GDM1 (cell line): Measurements from ENCODE around the gene NCAPD3.
A peak's percentile ranks its signal among the peaks of the same experiment; 100 is the strongest.

Source experiments
- DNase-seq: peaks from one replicate; lab custom pipeline; 2025; lab: John Stamatoyannopoulos, UW

The NCAPD3 gene

DNA sequence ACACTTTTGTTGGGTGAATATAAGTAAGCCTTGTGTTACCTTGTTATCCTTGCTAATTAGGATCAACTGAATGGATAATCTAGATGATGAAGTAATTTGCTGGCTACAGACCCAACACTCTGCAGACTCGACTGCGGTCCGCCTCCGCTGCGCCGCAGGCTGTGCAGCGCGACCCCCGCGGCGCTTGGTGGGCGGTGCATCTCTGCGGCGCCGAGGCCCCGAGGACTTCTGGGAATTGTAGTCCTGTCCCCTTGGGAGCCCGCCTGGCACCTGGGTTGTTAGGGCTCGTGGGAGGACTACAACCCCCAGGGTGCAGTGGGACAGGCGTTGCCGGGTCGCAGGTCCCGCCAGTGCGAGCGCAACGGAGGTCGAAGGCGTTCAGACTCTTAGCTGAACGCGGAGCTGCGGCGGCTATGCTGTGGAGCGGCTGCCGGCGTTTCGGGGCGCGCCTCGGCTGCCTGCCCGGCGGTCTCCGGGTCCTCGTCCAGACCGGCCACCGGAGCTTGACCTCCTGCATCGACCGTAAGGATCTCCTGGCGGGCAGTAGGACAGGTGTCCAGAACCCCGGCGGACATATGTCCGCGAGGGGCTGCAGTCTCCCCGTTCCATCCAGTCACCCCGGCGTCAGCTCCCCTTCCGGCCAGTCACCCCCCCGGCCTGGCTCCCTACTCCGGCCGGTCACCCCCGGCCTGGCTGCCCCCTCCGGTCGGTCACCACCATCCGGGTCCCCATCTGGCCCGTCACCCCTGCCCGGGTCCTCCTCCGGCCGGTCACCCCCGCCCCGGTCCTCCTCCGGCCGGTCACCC lies 29.6 kb upstream of the NCAPD3 start, which contains the start of the genes ACAD8 and THYN1:
Gene ACAD8 (plus strand): TSS at position 381 of the 806 bp plus-strand sequence. CDS start 33 bp downstream, at position 414.
Gene THYN1 (minus strand): TSS at position 165 of the 806 bp plus-strand sequence. CDS start 470 bp downstream, outside the sequence.
- DNase-seq = peak; percentile 96

DNA sequence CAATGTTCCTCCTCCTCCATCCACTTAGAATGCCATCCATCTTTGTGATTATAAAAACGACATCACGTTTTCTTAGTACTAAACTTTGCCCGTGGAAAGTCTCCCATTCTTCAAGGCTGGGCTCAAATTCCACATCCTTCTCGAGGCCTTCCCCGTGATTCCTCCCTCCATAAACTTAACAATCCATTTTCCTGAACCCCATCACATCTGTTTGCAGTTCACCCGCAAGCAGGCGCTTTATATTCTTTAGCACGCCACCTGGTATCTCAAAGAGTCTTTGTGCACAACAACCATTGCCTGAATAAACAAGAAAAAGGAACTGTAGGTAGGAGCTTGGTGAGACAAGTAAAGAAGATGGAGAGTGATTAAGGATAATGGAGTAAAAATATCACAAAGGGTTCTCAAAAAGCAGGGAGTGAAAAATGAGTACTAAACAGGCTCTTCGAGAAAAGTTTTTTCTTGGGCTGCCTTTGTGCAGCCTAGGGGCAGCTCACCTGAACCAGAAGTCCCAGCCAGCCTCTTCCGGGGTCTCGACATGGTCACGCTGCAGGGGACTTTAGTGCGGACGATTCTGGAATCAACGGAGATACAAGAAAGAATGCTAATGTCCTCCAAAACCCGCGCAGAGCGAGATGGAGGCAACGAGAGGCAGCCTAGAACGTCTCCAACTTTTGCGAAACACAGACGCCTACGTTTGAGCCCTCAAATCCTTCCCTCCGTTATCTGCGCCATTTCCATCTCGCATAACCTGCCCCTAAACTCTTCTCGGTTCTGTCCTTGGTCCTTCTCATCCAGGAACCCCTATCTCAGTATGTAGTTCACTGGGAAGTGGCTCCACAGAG lies 28.8 kb upstream of the NCAPD3 start:
- no peak for DNase-seq

DNA sequence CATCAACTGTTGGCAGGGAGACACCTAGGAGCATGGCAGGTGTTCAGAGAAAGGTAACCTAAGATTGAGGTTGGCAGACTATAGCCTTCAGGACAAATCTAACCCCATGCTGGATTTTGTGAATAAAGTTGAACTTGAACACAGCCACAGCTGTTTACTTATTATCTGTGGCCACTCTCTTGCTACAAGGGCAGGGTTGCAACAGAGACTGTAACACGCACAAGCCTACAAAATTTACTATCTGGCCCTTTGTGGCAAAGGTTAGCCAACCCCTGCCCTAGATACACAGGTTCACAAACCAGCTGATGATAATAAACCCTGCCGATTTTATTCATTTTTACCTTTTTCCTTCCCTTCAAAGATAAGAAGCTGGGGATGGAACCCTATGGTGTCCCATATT lies 26.9 kb upstream of the NCAPD3 start:
- no peak for DNase-seq

DNA sequence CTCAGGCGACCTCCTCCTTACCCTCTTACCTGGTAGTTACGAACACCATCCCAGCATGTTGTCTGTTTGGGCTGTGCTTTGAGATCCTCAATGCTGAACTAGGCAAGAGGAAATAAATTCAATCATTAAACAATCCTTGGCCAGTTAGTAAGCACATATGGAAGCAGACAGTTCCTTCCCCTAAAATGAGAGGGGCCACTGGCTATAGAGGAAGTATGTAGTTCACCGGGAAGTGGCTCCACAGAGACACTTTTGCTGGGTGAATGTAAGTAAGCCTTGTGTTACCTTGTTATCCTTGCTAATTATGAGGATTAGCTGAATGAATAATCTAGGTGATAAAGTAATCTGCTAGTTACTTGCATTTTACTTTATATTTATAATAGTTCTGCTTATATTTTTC lies 26.5 kb upstream of the NCAPD3 start:
- DNase-seq = peak; percentile 8

GRCh38 chr11:134248910-134249480 lies 25.2 kb upstream of the NCAPD3 start:
- DNase-seq = no peak

DNA sequence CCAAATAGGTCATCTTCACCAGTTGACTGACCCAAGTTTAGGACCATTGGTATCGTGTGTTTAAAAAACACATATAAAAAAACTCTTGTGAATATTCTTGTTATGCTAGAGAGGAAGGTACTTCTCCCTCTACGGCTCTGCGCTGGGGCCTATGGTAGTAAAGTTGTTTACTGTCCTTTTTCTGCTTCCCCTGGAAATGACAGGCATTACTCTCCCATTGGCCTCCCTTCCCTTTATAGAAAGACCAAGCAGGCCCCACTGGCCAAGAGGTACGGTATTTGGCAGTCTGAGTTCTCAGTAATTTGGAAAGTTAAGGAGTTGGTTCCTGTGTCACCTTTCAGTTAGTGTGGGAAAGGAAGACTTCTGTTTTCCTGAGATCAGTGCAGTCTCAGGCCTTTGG lies 22.9 kb upstream of the NCAPD3 start:
- DNase-seq = no peak

DNA sequence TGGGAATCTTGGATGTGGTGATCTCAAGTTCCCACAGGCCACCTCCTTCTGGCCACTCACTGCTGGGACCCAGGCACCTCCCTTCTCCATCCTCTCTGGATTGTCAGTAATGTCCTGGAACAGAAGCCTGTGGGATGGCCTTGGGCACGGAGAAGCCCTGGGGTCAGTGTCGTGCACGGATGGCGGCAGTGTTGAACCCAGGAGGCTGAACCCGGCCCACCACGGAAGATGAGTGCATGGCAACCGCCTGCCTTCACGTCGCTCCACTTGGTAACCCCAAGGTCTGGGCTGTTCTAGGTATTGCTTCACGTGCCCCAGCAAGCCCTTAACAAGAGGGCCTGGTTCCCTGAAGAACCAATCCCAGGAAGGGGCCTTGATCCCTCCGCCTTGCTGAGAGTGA lies 22.3 kb upstream of the NCAPD3 start:
- DNase-seq = no peak

- no peak for DNase-seq
Observed at GRCh38 chr11:134245434-134245833, 21.7 kb upstream of the NCAPD3 start.

DNA sequence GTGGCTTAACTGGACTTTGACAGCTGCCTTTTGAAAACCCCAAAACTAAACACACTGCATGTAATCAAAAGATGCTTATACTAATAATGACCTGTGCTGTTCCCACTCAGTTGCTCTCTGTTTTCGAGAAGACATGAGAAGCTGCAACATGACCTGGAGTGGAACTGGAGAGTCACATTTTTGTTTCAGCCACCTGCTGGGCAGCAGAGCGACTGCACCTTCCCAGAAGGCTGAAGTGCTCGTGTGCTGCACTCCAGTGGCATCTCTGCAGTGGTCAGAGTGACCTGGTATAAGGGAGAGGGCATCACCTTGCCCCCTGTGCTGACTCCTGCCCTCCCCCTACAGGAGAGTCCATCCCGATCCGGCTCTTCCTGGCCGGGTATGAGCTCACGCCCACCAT lies 20.8 kb upstream of the NCAPD3 start:
- no peak for DNase-seq

- DNase-seq = no peak
Observed at GRCh38 chr11:134243913-134244312, 20.1 kb upstream of the NCAPD3 start.

- no peak for DNase-seq
Observed at GRCh38 chr11:134242376-134242775, 18.6 kb upstream of the NCAPD3 start.

DNA sequence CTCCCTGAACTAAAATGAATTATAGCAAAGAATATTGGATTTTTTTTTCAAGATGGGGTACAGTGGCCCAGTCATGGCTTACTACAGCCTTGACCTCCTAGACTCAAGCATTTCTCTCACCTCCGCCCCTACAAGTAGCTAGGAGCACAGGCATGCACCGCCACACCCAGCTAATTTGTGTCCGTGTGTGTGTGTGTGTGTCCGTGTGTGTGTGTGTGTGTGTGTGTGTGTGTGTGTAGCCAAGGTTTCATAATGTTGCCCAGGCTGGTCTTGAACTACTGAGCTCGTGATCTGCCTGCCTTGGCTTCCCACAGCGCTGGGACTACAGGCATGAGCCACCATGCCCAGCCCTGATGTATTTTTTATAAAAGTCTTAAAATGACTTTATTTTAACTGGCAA lies 16.8 kb upstream of the NCAPD3 start:
- no peak for DNase-seq

DNA sequence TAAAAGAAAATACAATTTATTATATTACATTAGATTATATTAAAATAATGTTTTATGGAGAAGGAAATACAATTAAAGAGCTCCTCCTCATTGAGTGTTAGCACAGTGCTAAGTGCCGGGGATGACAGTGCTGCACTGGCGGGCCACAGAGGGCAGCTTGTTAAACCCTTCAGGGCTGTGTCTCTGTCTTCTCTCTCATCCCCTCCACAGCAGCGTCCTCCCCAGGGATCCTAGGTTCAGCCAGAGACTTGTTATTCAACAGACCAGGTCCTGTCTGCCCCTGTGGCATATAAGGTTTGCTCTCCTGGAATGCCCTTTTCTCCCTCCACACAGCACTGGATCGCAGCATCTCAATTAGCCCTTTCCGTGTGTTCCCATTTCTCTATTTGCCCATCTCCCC lies 15.2 kb upstream of the NCAPD3 start:
- no peak for DNase-seq

DNA sequence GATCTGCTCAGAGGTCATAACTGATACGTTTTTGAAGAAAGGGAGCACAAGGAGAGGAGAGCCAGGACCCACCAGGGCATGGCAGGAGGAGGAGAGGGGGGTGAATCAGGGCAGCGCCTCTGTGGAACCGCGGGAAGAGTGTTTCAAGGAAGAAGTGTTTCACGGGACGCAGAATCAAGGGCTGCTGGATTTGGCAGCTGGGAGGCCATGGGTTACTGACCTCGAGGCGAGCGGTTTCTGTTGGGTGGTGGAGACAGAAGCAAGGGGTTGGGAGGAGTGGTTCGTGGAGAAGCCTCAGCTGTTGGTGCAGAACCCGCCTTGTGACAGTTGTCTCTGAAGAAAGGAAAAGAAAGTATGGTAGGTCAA lies 13.8 kb upstream of the NCAPD3 start:
- no peak for DNase-seq

GRCh38 chr11:134236834-134237556 lies 13.2 kb upstream of the NCAPD3 start:
- DNase-seq = no peak

GRCh38 chr11:134235399-134235798 lies 11.6 kb upstream of the NCAPD3 start:
- no peak for DNase-seq

DNA sequence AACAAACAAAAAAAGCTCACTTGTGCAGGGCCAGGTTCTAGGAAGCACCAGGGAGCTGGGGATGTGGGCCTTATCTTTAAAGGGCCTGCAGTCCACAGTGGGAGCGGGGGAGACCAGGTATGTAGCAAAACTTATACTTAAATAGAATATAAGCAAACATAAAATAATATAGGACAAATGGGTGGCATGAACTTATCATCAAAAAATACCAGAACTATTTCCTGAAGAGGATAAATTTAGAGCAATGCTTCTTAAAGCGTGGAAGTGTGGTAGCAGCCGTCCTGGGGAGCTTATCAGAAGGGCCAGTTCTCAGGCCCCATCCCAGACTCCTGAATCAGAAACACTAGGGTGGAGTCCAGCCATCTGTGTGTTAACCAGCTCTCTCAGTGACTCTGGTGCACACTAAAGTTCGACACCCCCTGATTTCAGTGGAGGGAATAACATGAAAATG lies 10.0 kb upstream of the NCAPD3 start:
- no peak for DNase-seq

- no peak for DNase-seq
Observed at GRCh38 chr11:134231958-134232659, 8.3 kb upstream of the NCAPD3 start.

DNA sequence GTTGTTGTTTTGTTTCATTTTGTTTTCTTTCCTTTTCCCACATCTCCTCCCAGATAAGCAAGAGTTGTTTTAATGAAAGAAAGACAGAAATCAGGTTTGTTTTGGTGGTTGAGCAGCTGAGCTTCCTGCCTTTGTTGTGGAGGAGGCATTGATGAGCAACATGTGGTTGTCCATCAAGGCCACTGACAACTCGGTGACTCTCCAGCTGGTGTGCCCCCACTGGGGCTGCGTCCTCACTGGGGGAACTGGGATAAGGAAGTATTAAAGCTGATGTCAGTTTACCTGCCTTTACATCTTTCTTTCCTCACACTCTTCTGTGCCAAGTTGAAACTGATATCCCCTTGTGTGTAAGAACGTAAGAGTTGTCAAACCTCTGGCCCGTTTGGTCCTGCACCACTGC lies 6.6 kb upstream of the NCAPD3 start:
- DNase-seq = no peak

DNA sequence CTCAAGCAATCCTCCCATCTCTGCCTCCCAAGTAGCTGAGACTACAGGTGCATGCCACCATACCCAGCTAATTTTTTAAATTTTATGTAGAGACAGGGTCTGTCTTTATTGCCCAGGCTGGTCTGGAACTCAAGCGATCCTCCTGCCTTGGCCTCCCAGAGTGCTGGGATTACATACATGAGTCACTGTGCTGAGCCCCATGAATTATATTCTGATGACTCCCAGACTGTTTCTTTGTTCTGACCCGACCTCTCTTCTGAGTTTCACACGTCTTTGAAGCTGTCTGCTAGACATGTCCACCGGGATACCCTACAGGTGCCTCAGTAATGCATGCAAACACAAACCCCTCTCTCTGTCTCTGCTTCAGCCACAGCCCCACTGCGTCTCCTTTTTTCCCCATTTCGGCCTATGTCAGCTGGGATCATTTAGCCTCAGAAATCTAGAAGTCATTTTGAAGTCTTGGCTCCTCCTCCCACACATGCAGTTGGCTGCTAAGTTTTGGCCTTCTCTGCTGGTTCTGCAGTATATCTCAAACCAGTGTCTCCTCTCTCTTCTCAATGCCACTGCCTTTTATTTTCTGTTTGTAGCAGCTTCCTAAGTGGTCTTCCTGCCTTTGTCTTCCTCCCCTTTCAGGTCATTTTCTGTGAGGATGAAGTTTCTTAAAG lies 5.5 kb upstream of the NCAPD3 start:
- DNase-seq = no peak

GRCh38 chr11:134228625-134229024 lies 4.9 kb upstream of the NCAPD3 start:
- DNase-seq = no peak
